ENCODE results near the gene CDH4.

CDH4 gene

DNA sequence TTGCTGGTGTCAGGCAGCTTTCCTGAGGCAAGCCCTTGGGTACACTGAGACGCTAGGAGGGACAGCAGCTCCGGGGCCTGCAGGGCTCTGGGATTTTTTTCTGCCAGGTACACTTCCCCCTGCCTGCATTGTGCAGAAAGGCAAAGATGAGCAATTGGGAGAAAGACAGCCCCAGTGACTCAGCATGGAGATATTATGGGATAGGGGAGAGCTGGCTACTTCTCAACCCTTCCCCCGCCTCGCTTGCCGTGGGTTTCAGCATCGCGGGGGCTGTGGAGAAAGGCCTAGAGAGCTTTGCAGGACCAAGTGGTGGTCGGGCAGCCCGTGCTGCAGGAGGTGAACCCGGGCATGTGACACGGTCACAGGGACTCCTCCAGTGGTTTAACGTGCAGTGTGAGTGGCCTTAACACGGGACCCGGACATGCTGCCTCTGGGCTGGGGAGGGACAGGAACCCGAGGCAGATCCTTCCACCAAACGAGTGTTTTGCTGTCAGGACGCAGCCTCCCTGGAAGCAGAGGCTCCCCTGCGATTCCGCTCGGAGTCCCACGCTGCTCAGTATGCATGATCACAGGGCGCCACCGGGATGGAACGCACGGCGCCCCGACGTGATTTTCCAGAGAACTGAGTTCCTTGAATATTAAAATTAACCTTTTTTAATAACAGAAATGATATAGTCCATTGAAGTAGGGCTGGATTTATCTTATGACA lies 139.9 kb downstream of the CDH4 start:
- Histone ChIP-seq H4K12ac (ENCODE audit: low read depth, low read length) (no peak overlapping the region), H3K4me3 (ENCODE audit: low read depth, low read length) (no peak overlapping the region), H3K14ac (ENCODE audit: low read length) (no peak overlapping the region), H3K79me2 (ENCODE audit: control insufficient read depth, insufficient read depth, low read length, poor library complexity) (no peaks in the 10 kb centered on the region), H3K36me3 (ENCODE audit: control insufficient read depth in 1 of 2, insufficient read depth in 2 of 2, low read length in 2 of 2) (no peaks in the 10 kb centered on the region), H3K4me2 (ENCODE audit: low read length) (peak overlapping the region; percentile 6), H3K18ac (ENCODE audit: low read length) (no peak overlapping the region), H4K8ac (ENCODE audit: low read depth, low read length) (no peak overlapping the region), H3K27me3 (ENCODE audit: insufficient read depth, low read length) (no peaks in the 10 kb centered on the region), H2BK5ac (ENCODE audit: low read depth, low read length, poor library complexity) (no peak overlapping the region), H3K79me1 (ENCODE audit: low read length) (no peaks in the 10 kb centered on the region), H3K27ac (ENCODE audit: low read depth, low read length) (no peak overlapping the region), H3K9ac (ENCODE audit: low read length) (no peak overlapping the region), H2AFZ (ENCODE audit: insufficient read depth, low read length, poor library complexity) (no peak overlapping the region), H3K4me1 (ENCODE audit: control insufficient read depth in 1 of 2, insufficient read depth in 2 of 2, low read length in 2 of 2) (peaks cover 0 to 9% of the 10 kb centered on the region in 2 experiments), H3K9me3 (ENCODE audit: insufficient read depth, low read depth, low read length) (no peaks in the 10 kb centered on the region), H2BK120ac (ENCODE audit: insufficient read depth, low read length, poor library complexity) (no peak overlapping the region), H3K23ac (ENCODE audit: low read length) (no peak overlapping the region), H4K91ac (ENCODE audit: low read depth, low read length) (no peak overlapping the region), H2AK5ac (ENCODE audit: low read length) (no peak overlapping the region), H2BK12ac (ENCODE audit: low read length) (no peak overlapping the region), H3K4ac (ENCODE audit: low read depth, low read length) (no peak overlapping the region)
- no CpG with 5 or more reads among the region's 28 CpGs for WGBS (ENCODE audit: extremely low coverage, insufficient coverage, insufficient read length)
- DNase-seq = no peak

GRCh38 chr20:61394088-61394799 lies 142.2 kb downstream of the CDH4 start:
- no CpG with 5 or more reads among the region's 14 CpGs for WGBS (ENCODE audit: extremely low coverage, insufficient coverage, insufficient read length)
- no peak for DNase-seq
- Histone ChIP-seq H3K27me3 (ENCODE audit: insufficient read depth, low read length) (no peaks in the 10 kb centered on the region), H4K12ac (ENCODE audit: low read depth, low read length) (no peak overlapping the region), H3K36me3 (ENCODE audit: control insufficient read depth in 1 of 2, insufficient read depth in 2 of 2, low read length in 2 of 2) (no peaks in the 10 kb centered on the region), H2BK12ac (ENCODE audit: low read length) (no peak overlapping the region), H3K18ac (ENCODE audit: low read length) (no peak overlapping the region), H3K4me3 (ENCODE audit: low read depth, low read length) (no peak overlapping the region), H2BK120ac (ENCODE audit: insufficient read depth, low read length, poor library complexity) (no peak overlapping the region), H4K91ac (ENCODE audit: low read depth, low read length) (no peak overlapping the region), H3K27ac (ENCODE audit: low read depth, low read length) (no peak overlapping the region), H4K8ac (ENCODE audit: low read depth, low read length) (no peak overlapping the region), H3K4me1 (ENCODE audit: control insufficient read depth in 1 of 2, insufficient read depth in 2 of 2, low read length in 2 of 2) (peaks cover 0 to 9% of the 10 kb centered on the region in 2 experiments), H2BK5ac (ENCODE audit: low read depth, low read length, poor library complexity) (no peak overlapping the region), H3K4ac (ENCODE audit: low read depth, low read length) (no peak overlapping the region), H3K79me2 (ENCODE audit: control insufficient read depth, insufficient read depth, low read length, poor library complexity) (no peaks in the 10 kb centered on the region), H3K79me1 (ENCODE audit: low read length) (no peaks in the 10 kb centered on the region), H3K9me3 (ENCODE audit: insufficient read depth, low read depth, low read length) (no peaks in the 10 kb centered on the region), H3K9ac (ENCODE audit: low read length) (no peak overlapping the region), H3K4me2 (ENCODE audit: low read length) (no peak overlapping the region), H2AK5ac (ENCODE audit: low read length) (no peak overlapping the region), H2AFZ (ENCODE audit: insufficient read depth, low read length, poor library complexity) (no peak overlapping the region), H3K14ac (ENCODE audit: low read length) (no peak overlapping the region), H3K23ac (ENCODE audit: low read length) (no peak overlapping the region)

DNA sequence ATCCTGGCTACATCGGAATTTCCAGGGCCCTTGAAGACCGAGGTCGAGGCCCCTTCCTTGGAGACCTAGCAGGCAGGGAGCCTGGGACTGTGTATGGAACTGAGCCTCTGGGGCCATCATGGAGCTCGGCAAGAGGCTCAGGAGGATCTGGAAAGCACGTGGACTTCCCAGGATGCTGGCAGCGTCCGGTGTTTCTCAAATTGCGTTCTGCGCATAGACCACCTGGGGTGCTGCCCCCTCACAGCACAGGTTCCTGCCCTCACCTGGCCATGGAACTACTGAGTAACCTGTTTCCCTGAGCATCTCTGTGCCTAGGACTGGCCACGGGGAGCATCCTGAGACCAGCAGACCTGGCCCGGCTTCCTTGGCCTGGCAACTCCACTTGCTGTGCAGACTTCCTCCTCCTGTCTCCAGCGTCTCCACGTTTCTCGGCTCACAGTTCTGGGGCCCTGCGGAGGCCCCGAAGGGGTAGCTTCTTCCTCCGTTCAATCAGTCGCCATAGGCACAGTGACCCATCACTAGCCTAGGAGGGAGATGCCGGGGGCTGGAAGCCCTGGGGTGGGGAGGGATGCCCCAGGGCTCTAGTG lies 144.3 kb downstream of the CDH4 start:
- no peaks in the 10 kb centered on the region for H3K36me3 ChIP-seq (ENCODE audit: control insufficient read depth in 1 of 2, insufficient read depth in 2 of 2, low read length in 2 of 2)
- H3K4me3 ChIP-seq (ENCODE audit: low read depth, low read length) = no peak overlapping the region
- H3K79me2 ChIP-seq (ENCODE audit: control insufficient read depth, insufficient read depth, low read length, poor library complexity) = no peaks in the 10 kb centered on the region
- no peak overlapping the region for H3K4ac ChIP-seq (ENCODE audit: low read depth, low read length)
- no peak overlapping the region for H3K18ac ChIP-seq (ENCODE audit: low read length)
- H3K79me1 ChIP-seq (ENCODE audit: low read length) = no peaks in the 10 kb centered on the region
- no peak overlapping the region for H2BK120ac ChIP-seq (ENCODE audit: insufficient read depth, low read length, poor library complexity)
- no peak overlapping the region for H4K91ac ChIP-seq (ENCODE audit: low read depth, low read length)
- H3K9ac ChIP-seq (ENCODE audit: low read length) = no peak overlapping the region
- no peak overlapping the region for H3K23ac ChIP-seq (ENCODE audit: low read length)
- no peak overlapping the region for H3K27ac ChIP-seq (ENCODE audit: low read depth, low read length)
- no peak overlapping the region for H3K4me2 ChIP-seq (ENCODE audit: low read length)
- no peak overlapping the region for H2AK5ac ChIP-seq (ENCODE audit: low read length)
- H3K14ac ChIP-seq (ENCODE audit: low read length) = no peak overlapping the region
- H4K12ac ChIP-seq (ENCODE audit: low read depth, low read length) = no peak overlapping the region
- WGBS (ENCODE audit: extremely low coverage, insufficient coverage, insufficient read length) = no CpG with 5 or more reads among the region's 19 CpGs
- H3K27me3 ChIP-seq (ENCODE audit: insufficient read depth, low read length) = no peaks in the 10 kb centered on the region
- H2BK5ac ChIP-seq (ENCODE audit: low read depth, low read length, poor library complexity) = no peak overlapping the region
- no peak overlapping the region for H2BK12ac ChIP-seq (ENCODE audit: low read length)
- peaks cover 0 to 6% of the 10 kb centered on the region in 2 experiments for H3K4me1 ChIP-seq (ENCODE audit: control insufficient read depth in 1 of 2, insufficient read depth in 2 of 2, low read length in 2 of 2)
- no peak overlapping the region for H2AFZ ChIP-seq (ENCODE audit: insufficient read depth, low read length, poor library complexity)
- DNase-seq = no peak
- no peak overlapping the region for H4K8ac ChIP-seq (ENCODE audit: low read depth, low read length)
- H3K9me3 ChIP-seq (ENCODE audit: insufficient read depth, low read depth, low read length) = peaks cover 1% of the 10 kb centered on the region

DNA sequence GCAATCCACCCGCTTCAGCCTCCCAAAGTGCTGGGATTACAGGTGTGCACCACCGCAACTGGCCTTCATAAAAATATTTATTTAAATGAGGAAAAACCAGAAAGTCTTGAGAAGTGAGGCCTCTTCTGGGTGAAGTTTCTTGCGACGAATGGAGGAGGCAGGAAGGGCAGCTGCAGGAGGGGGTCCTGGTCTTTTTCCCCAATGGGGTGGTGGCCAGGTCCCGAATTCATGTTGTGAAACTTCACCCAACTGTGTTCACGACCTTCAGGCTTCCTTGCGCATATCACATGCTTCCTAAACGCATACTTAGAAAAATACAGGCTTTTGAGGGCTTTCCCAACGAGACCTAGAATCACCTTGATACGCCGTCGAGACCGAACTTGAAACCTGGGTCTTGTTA lies 145.1 kb downstream of the CDH4 start:
- H2AK5ac ChIP-seq (ENCODE audit: low read length) = no peak overlapping the region
- H4K91ac ChIP-seq (ENCODE audit: low read depth, low read length) = no peak overlapping the region
- no peak for DNase-seq
- no peak overlapping the region for H3K27ac ChIP-seq (ENCODE audit: low read depth, low read length)
- H3K36me3 ChIP-seq (ENCODE audit: control insufficient read depth in 1 of 2, insufficient read depth in 2 of 2, low read length in 2 of 2) = no peaks in the 10 kb centered on the region
- peaks cover 1% of the 10 kb centered on the region for H3K9me3 ChIP-seq (ENCODE audit: insufficient read depth, low read depth, low read length)
- H3K4me1 ChIP-seq (ENCODE audit: control insufficient read depth in 1 of 2, insufficient read depth in 2 of 2, low read length in 2 of 2) = peaks cover 0 to under 1% of the 10 kb centered on the region in 2 experiments
- H3K79me1 ChIP-seq (ENCODE audit: low read length) = no peaks in the 10 kb centered on the region
- H3K4me3 ChIP-seq (ENCODE audit: low read depth, low read length) = no peak overlapping the region
- no peaks in the 10 kb centered on the region for H3K79me2 ChIP-seq (ENCODE audit: control insufficient read depth, insufficient read depth, low read length, poor library complexity)
- no peak overlapping the region for H3K4ac ChIP-seq (ENCODE audit: low read depth, low read length)
- H3K18ac ChIP-seq (ENCODE audit: low read length) = no peak overlapping the region
- H3K27me3 ChIP-seq (ENCODE audit: insufficient read depth, low read length) = no peaks in the 10 kb centered on the region
- H3K23ac ChIP-seq (ENCODE audit: low read length) = no peak overlapping the region
- no peak overlapping the region for H2BK12ac ChIP-seq (ENCODE audit: low read length)
- no peak overlapping the region for H3K9ac ChIP-seq (ENCODE audit: low read length)
- no peak overlapping the region for H4K12ac ChIP-seq (ENCODE audit: low read depth, low read length)
- no peak overlapping the region for H2BK120ac ChIP-seq (ENCODE audit: insufficient read depth, low read length, poor library complexity)
- WGBS (ENCODE audit: extremely low coverage, insufficient coverage, insufficient read length) = no CpG with 5 or more reads among the region's 13 CpGs
- no peak overlapping the region for H4K8ac ChIP-seq (ENCODE audit: low read depth, low read length)
- no peak overlapping the region for H2BK5ac ChIP-seq (ENCODE audit: low read depth, low read length, poor library complexity)
- H3K14ac ChIP-seq (ENCODE audit: low read length) = no peak overlapping the region
- no peak overlapping the region for H2AFZ ChIP-seq (ENCODE audit: insufficient read depth, low read length, poor library complexity)
- no peak overlapping the region for H3K4me2 ChIP-seq (ENCODE audit: low read length)
